Cortex of kidney (tissue), 1 donor: ENCODE measurements around the gene MIPOL1.
A peak's percentile ranks its signal among the peaks of the same experiment; 100 is the strongest.
"Not testable (repeated sequence)": the region's sequence is repeated elsewhere in the genome, so short reads cannot be mapped to it uniquely, and the experiment has no call there.

ENCODE experiments used
- DNase-seq: peaks from one replicate; lab custom pipeline; 2025; lab: John Stamatoyannopoulos, UW

Gene MIPOL1, protein sequence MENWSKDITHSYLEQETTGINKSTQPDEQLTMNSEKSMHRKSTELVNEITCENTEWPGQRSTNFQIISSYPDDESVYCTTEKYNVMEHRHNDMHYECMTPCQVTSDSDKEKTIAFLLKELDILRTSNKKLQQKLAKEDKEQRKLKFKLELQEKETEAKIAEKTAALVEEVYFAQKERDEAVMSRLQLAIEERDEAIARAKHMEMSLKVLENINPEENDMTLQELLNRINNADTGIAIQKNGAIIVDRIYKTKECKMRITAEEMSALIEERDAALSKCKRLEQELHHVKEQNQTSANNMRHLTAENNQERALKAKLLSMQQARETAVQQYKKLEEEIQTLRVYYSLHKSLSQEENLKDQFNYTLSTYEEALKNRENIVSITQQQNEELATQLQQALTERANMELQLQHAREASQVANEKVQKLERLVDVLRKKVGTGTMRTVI

DNA sequence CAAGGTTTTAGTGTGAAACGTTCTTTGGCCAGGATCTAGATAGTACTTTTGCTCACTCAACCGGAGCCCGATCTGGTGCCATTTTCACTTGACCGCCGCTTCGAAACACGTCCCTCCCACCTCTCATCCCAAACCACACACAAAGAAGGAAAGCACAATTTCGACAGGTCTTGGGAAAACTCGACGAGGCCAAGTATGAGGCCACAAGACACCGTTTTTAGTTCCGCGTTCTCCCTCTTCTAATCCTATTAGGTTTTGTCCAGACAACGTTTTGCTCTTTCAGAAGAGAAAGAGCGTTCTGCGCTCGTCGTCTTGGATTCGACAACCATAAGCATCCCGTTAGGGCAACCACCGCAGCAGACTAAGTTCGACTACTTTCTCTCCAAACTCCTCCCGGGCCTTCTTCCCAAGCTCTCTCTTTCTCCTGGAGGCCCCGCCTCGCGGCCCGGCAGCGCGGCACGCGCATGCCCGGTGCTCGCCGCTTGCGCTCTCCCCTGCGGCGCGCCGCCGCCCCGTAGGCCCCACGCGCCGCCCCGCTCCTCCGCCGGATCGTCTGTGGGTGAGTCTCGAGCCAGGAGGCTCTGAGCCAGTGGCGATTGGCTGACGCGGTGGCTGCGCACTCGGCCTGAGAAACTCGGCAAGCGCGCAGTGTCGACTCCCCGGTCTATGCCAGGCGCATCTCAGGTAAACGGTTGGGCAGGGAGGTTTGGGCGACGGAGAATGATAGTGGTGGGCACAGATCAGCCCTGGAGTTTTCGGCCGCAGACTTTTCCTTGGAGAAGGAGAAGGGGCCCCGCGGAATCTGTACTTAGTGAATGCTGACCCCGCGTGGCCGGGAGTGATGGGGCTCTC, at the start of gene MIPOL1:
TSS of gene MIPOL1 (plus strand) at position 517 of the 852 bp plus-strand sequence. CDS start 49,952 bp downstream, outside the sequence.
- no peak for DNase-seq

DNA sequence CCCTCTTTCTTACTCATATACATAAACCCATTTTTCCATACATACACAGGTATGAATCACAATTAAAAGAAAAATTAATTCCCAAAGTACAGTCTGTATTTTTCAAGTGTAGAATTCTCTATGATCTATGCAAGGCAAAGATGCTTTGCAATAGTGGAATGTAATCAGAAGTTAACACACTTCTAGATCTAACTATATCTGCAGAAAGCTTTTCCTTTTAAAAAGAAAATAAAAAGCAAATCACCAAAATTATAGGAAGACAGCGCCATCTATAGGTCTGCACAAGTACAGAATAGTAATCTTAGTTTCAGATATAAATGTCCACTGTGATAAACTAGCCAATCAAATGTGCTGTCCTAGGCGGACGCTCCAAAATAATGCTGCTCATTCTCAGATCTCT, 47.3 kb upstream of the MIPOL1 start:
- DNase-seq: no peak

DNA sequence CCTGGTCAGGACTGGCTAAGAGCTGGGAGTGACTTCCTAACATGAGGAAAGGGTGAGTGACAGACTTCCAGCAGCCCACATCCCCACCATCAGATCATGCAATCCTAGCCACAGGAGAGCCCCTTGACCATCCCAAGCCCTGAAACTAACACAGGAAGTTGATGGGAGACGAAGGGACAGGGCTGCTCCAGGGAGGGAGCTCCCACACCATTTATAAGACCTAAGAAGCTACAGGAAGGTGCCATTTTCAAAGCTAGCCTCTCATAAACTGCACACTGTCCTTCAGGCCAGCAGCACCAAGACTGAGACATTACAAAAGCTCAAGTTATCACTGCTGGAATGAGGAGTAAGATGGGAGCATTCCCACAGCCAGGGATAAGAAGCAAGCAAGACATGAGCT, 44.7 kb upstream of the MIPOL1 start:
- DNase-seq: no peak

DNA sequence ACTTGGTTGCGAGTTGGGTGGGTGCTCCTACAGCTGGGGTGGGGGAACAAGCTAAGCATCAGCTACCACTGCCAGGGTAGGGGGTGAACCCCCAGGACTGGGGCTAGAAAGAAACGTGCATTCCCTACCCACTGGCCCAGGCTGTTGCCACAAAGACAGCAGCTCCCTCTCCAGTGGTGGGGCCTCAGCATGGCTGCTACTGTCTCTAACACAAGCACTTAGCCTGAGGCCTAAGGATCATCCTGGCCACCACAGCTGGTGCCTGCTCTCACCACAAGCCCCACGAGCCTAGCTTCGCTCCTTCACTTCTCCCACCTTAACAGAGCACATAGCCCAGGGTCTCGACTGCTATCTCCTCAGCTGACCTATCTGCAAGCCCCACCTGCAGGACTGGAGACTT, 44.3 kb upstream of the MIPOL1 start:
- DNase-seq: no peak

DNA sequence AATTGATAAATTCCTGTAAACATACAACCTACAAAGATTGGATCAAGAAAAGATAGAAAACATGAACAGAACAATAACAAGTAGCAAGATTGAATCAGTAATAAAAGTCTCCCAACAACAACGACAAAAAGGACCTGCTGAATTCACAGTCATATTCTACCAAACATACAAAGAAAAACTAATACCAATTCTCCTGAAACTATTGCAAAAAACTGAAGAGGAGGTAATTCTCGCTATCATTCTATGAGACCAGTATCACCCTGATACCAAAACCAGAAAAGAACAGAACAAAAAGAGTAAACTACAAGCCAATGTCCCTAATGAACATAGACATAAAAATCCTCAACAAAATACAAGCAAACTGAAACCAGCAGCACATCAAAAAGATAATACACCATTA, 39.8 kb upstream of the MIPOL1 start:
- DNase-seq: no peak

DNA sequence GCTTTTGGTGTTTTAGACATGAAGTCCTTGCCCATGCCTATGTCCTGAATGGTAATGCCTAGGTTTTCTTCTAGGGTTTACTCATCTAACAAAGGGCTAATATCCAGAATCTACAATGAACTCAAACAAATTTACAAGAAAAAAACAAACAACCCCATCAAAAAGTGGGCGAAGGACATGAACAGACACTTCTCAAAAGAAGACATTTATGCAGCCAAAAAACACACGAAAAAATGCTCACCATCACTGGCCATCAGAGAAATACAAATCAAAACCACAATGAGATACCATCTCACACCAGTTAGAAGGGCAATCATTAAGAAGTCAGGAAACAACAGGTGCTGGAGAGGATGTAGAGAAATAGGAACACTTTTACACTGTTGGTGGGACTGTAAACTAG, 35.4 kb upstream of the MIPOL1 start:
- DNase-seq: not testable (repeated sequence)

DNA sequence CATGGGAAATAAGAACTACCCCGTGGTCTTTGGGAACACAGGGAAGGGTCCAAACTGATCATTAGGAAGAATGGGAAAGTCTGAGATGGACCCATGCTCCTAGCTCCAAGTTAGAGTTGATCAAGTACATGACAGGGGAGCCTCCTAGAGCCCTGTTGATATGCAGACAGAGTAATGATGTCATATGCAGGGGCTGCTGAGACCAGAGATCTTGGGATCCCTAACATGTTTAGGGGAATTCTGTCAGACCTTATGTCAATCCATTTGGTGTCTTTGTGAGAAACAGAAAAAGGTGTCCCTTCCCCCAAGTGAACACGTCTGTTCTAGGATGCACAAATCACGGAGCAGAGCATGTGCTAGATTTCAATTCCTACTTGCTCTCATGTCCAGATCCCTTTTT, 31.9 kb upstream of the MIPOL1 start:
- DNase-seq: no peak

DNA sequence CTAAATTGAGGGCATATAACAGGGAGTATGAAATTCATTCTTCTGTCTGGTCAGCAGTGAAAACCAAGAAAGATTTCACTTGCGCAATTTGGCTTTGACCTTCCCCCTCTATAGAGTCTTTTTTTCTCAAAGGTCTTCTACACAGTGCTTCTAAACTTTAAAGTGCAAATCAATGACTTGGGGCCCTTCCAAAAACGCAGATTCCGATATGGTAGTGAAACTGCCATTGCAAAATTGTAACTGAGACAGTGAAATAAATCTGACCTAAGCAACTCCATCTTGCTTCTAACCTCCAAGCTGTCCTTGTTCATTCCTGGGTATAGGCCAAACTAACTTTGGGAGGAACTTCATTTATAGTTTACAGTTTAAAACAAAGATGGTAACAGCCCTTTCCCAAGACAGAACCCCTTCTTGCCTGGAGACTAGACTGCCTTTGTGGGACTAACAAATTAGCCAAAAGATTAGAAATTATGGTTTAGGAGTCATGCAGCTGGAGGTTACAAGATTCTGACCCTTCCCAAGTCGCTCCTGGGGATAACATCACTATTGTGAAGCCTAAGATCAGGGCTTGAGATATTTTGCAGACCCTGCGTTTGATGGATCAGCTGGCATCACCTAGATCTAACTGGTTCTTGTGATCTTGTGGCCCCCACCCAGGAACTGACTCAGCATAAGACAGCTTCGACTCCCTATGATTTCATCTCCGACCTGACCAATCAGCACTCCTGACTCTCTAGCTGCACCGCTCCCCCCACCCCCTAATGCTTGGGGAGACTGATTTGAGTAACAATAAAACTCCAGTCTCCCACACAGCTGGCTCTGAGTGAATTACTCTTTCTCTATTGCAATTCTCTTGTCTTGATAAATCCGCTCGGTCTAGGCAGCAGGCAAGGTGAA, 30.3 kb upstream of the MIPOL1 start:
- DNase-seq: no peak

DNA sequence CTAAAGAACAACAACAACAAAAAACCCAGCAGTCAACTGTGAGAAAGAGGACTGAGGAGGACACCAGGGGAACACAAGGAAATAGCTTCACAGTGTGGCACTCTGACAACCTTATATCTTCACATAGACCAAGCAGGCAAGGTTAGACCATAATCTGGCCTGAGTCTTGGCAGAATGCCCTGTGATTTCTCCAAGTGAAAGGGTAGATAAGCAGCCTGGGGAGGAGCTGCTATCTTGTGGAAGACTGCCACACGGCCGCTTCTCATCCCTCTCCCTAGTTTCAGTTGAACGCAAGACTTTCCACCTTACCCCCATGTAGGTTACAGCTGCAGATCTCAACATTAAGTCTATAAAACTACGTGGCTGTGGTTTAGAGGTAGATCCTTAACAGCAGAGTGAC, 29.0 kb upstream of the MIPOL1 start:
- no peak for DNase-seq

DNA sequence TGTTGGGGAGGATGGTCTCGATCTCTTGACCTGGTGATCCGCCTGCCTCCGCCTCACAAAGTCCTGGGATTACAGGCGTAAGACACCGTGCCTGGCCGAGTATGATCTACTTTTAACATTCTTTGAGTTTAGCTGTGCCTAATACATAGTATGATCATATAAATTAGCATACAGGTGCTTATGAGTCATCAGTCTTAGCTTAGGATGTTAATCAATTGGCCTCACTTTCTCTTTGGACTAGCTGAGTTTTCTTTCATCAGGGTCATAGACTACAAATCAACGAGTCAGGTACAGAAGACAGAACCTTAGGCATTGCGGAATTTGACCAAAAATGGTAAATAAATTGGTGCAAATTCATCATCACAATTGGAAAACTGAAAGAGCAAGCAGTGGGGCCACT, 27.5 kb upstream of the MIPOL1 start:
- DNase-seq: no peak

DNA sequence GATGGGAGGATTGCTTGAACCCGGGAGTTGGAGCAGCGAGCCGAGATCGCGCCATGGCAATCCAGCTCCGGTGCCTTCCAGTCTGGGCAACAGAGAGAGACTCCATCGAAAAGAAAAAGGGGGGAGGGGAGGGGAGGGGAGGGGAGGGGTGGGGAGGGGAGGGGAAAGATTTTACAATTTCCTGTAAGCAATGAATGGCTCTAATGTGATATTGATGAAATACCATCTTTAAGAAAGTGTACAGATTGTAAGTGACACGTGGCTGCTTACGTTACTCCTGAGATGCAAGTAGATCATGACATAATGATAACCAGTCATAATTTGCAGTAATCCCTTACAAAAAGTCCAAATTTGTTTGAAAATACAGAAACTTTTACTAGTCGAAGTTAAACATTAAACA, 26.7 kb upstream of the MIPOL1 start:
- no peak for DNase-seq

DNA sequence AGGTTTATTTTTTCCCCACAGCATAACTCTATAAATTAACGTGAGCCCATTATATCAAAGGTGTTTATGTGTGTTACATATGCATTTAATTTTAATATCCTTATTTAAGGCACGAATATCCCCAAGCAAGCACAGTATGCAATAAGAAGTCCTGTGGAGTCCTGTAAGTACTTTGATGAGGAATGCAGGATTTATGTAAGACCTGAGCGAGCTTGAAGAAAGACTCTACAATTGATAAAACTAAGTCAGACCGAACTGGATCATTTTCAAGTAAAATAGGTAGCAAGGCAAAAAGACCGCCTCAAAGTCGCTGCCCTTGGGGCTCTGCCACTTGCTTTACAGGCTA, 26.1 kb upstream of the MIPOL1 start:
- no peak for DNase-seq

DNA sequence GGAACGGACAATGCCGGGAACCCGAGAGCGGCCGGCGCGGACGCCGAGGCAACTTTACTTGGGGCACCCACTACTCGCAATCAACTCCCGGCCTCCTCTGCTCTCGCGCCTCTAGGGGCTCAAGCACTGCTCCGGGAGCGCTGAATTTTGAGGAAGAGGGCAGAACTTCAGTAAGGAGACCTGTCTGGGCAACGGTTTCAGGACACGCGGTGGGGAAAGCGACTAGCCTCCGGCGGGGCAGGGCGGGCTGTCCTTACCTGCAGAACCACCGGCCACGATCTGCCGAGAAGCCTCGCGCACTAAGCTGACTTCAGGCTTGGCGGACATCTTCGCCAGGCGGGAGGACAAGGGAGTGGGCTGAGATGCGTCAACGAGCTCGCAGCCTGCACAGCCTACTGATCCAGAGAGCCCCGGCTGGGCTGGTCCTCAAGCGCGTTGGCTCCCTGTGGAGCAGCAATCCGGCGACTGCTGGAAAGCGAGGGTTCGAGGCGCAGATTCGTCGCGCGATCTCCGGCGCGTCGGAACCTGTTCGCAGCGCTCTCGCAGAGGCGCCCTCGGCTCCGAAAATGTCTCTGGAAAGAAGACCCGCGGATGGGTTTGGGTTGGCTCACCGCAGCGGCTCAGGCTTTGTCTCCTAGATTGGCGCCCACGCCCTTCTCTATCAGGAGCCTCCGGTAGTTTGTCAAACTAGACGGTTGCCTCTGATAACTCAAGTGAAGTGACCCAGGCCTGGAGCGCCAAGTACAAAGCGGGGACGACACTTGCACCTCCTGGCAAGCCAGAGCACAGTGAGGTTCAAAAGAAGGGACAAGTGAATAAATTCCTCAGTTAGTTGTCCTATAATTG, 25.5 kb upstream of the MIPOL1 start, which contains the start of gene SLC25A21:
TSS of gene SLC25A21 (minus strand) at position 583 of the 846 bp plus-strand sequence.
- DNase-seq: peak; percentile 14

DNA sequence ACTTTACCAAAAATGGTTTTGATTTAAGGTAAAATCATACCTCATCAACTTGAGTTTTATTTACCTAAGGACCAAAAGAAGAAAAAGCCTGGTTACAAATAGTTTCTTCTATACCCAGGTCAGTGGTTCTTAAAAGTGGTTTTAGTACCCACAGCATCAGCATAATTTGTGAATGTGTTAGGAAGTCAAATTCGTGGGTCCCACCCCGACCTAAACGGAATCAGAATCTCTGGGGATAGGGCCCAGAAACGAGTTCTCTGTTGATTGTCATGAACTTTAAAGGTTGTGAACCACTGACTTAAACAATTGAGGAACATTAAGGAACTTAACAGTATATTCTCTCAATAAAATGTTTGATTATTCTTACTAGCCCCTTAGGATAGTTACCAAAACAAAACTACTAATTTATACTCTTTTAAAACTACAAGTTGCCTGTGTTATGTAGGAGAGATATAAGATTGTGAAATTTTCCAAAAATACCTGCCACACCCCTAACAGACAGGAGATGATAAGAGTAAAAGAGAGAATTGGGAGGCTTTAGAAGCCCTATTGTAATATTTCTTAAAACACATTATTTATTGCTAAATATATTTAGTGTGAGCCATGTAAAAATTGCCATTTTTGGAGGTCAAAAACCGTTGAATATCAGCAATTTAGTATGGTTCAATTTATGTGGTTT, 24.7 kb upstream of the MIPOL1 start:
- no peak for DNase-seq

DNA sequence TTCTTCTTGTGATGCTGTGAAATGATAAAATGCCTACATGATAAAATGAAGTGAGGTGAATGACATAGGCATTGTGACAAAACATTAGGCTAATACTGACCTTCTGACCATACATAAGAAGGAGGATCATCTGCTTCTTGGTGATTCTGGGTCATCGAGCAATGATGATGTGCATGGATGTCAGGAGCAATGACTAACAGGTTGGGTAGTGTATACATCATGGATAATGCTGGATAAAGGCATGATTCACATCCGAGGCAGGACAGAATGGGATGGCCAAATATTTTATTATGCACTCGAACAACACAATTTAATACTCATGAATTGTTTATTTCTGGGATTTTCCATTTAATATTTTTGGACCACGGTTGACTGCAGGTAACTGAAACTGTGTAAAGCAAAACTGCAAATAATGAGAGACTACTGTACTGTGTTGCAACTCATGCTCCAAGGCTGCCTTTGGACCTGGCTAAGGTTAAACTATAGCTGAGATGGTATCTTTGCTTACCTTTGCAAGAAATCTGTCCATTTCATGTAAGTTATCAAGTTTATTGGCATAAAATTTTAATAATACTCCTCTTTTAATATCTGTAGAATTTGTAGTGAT, 17.7 kb upstream of the MIPOL1 start:
- no peak for DNase-seq

DNA sequence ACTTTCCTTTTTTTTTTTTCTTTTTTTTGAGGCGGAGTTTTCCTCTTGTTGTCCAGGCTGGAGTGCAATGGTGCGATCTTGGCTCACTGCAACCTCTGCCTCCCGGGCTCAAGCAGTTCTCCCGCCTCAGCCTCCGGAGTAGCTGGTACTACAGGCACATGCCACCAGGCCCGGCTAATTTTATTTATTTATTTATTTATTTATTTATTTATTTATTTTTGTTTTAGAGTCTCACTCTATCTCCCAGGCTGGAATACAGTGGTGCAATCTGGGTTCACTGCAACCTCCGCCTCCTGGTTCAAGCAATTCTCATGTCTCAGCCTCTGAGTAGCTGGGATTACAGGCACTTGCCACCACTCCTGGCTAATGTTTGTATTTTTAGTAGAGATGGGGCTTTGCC, 16.9 kb upstream of the MIPOL1 start:
- not testable (repeated sequence) for DNase-seq

DNA sequence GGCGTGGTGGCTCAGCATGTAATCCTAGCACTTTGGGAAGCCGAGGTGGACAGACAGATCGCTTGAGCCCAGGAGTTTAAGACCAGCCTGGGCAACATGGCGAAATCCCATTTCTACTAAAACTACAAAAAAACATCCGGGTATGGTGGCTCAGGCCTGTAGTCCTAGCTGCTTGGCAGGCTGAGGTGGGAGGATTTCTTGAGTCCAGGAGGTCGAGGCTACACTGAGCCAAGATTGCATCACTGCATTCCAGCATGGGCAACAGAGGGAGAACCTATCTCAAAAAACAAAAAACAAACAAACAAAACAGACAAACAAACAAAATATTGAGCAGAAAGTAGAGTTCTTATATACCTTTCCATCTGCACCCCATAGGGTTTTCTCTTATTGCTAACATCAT, 16.3 kb upstream of the MIPOL1 start:
- DNase-seq: no peak

DNA sequence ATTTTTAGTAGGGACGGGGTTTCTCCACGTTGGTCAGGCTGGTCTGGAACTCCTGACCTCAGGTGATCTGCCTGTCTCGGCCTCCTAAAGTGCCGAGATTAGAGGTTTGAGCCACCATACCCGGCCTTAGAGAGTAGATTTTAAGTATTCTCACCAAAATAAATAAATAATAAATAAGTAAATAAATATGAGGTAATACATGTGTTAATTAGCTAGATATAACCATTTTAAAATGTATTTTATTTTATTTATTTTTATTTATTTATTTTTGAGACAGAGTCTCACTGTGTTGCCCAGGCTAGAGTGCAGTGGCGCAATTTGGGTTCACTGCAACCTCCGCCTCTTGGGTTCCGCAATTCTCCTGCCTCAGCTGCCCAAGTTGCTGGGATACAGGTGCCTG, 13.2 kb upstream of the MIPOL1 start:
- not testable (repeated sequence) for DNase-seq

DNA sequence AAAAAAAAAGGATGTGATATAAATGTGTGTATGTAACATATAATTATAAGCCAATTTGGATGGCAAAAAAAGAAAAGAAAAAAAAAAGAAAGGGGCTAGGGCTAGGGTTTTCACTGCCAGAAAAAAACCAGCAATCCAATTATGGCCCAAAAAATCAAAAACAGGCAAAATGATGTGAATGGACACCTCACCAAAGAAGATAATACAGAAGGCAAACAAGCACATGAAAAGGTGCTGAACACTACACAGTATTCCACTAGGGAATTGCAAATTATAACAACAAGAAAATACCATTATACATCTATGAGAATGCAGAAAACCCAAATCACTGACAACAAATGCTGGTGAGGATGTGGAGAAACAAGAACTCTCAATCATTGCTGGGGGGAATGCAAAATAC, 12.1 kb upstream of the MIPOL1 start:
- no peak for DNase-seq

DNA sequence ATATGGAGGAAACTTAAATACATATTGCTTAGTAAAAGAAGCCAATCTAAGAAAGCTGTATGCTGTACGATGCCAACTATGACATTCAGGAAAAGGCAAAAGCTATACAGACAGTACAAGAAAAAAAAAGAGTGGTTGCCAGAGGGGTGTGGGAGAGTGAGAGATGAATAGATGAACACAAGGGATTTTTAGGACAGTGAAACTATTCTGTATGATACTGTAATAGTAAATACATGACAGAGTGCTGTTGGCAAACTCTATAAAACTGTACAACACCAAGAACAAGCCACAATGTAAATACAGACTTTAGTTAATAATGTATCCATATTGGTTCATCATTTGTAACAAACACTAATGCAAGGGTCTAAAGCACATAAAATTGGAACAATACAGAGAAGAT, 10.9 kb upstream of the MIPOL1 start:
- no peak for DNase-seq
